Measurements from ENCODE around the gene LAMB4.

Gene LAMB4

GRCh38 chr7:108009873-108010272, 120.3 kb downstream of the LAMB4 start:
- no peak for DNase-seq

GRCh38 chr7:108008827-108009226, 121.3 kb downstream of the LAMB4 start:
- no peak for DNase-seq

GRCh38 chr7:108008240-108008639, 121.9 kb downstream of the LAMB4 start:
- DNase-seq: no peak

GRCh38 chr7:108007762-108008161, 122.4 kb downstream of the LAMB4 start:
- no peak for DNase-seq

- DNase-seq: no peak
These were observed 122.9 kb downstream of the LAMB4 start for GRCh38 chr7:108007261-108007660.

GRCh38 chr7:108004220-108005142, 125.7 kb downstream of the LAMB4 start:
- DNase-seq: no peak

- DNase-seq: no peak
These were observed 126.6 kb downstream of the LAMB4 start for GRCh38 chr7:108003599-108003935.

- DNase-seq: no peak
These were observed 127.2 kb downstream of the LAMB4 start, which contains the start of gene LAMB1 for GRCh38 chr7:108002726-108003598. Gene LAMB1 (minus strand): TSS chr7:108003161. CDS start chr7:108002885, 276 bp downstream.

- no peak for DNase-seq
These were observed 128.1 kb downstream of the LAMB4 start for GRCh38 chr7:108001764-108002725.

- DNase-seq: no peak
These were observed 129.0 kb downstream of the LAMB4 start for GRCh38 chr7:108000875-108001763.

GRCh38 chr7:107999779-108000560, 130.2 kb downstream of the LAMB4 start:
- no peak for DNase-seq

GRCh38 chr7:107998660-107999480, 131.3 kb downstream of the LAMB4 start:
- DNase-seq: no peak

- DNase-seq: no peak
These were observed 132.0 kb downstream of the LAMB4 start for GRCh38 chr7:107998150-107998549.

- DNase-seq: no peak
These were observed 133.9 kb downstream of the LAMB4 start for GRCh38 chr7:107996072-107996882.

- DNase-seq: no peak
These were observed 134.7 kb downstream of the LAMB4 start for GRCh38 chr7:107995184-107996071.

- no peak for DNase-seq
These were observed 135.6 kb downstream of the LAMB4 start for GRCh38 chr7:107994421-107995030.

- DNase-seq: no peak
These were observed 136.3 kb downstream of the LAMB4 start for GRCh38 chr7:107993891-107994291.
